Measurements from ENCODE around the gene GRK4. TPM values are rescaled to one million over a fixed set of nuclear protein-coding genes. Genes with fewer than 3 reads are reported as not detected.

The GRK4 gene
- total RNA-seq, 2 donors from 2014 or later, result 7.0 to 8.2 TPM

GRCh38 chr4:2948895-2949781 lies 14.2 kb upstream of the GRK4 start:
- Histone ChIP-seq H3K27me3 (no peaks in the 10 kb centered on the region), H3K9me3 (no peaks in the 10 kb centered on the region), H3K27ac (no peak overlapping the region), H3K4me3 (no peak overlapping the region), H3K36me3 (peaks cover 97% of the 10 kb centered on the region), H3K4me1 (no peaks in the 10 kb centered on the region)
- no peak for DNase-seq (ENCODE audit: low spot score)
- TF ChIP-seq CTCF (IDR thresholded peaks at IDR 0.05), result peak; percentile 23 to 57

- TF ChIP-seq CTCF (IDR thresholded peaks at IDR 0.05), result no peak
- Histone ChIP-seq H3K27ac (no peak overlapping the region), H3K9me3 (no peaks in the 10 kb centered on the region), H3K27me3 (no peaks in the 10 kb centered on the region), H3K4me1 (no peaks in the 10 kb centered on the region), H3K36me3 (peaks cover 97% of the 10 kb centered on the region), H3K4me3 (no peak overlapping the region)
- no peak for DNase-seq (ENCODE audit: low spot score)
Observed at GRCh38 chr4:2949782-2950125, 13.6 kb upstream of the GRK4 start.

GRCh38 chr4:2950221-2950989 lies 13.0 kb upstream of the GRK4 start:
- Histone ChIP-seq H3K9me3 (no peaks in the 10 kb centered on the region), H3K27me3 (no peaks in the 10 kb centered on the region), H3K27ac (no peak overlapping the region), H3K4me3 (no peak overlapping the region), H3K4me1 (no peaks in the 10 kb centered on the region), H3K36me3 (peaks cover 91% of the 10 kb centered on the region)
- no peak for DNase-seq (ENCODE audit: low spot score)
- no peak for TF ChIP-seq CTCF (IDR thresholded peaks at IDR 0.05)

- no peak overlapping the region for H3K27ac ChIP-seq
- peaks cover 92% of the 10 kb centered on the region for H3K36me3 ChIP-seq
Observed at GRCh38 chr4:2953496-2953895, 9.9 kb upstream of the GRK4 start.

More at GRCh38 chr4:2953496-2953895, 9.9 kb upstream of the GRK4 start:
- DNase-seq (ENCODE audit: low spot score), result no peak
- no peaks in the 10 kb centered on the region for H3K9me3 ChIP-seq
- TF ChIP-seq CTCF (IDR thresholded peaks at IDR 0.05), result no peak
- no peaks in the 10 kb centered on the region for H3K4me1 ChIP-seq
- no peaks in the 10 kb centered on the region for H3K27me3 ChIP-seq
- H3K4me3 ChIP-seq, result no peak overlapping the region
